Upper lobe of right lung (tissue), 1 donor: ENCODE data around the gene INPP5A. TPM values are rescaled to one million over a fixed set of nuclear protein-coding genes. Genes with fewer than 3 reads are reported as not detected.

Experiments
- ATAC-seq: fragments of 200-7000 bp; cut with Tn5 transposase; one replicate; pipeline ENCODE4 v1.9.1; 2020; ENCODE audit warnings: mild to moderate bottlenecking, moderate library complexity
- DNase-seq: peaks from one replicate; pipeline ENCODE4 v3.0.0-alpha.2; 2020
- H3K27ac ChIP-seq: fragments of 200-600 bp; one replicate; pipeline ENCODE4 v1.8.0; 2022
- H3K27me3 ChIP-seq: fragments of 200-600 bp; one replicate; pipeline ENCODE4 v1.8.0; 2022; ENCODE audit warnings: mild to moderate bottlenecking
- H3K36me3 ChIP-seq: fragments of 200-600 bp; one replicate; pipeline ENCODE4 v1.8.0; 2022
- H3K4me1 ChIP-seq: fragments of 200-600 bp; one replicate; pipeline ENCODE4 v1.8.0; 2022
- H3K4me3 ChIP-seq: fragments of 200-600 bp; one replicate; pipeline ENCODE4 v1.8.0; 2022; ENCODE audit warnings: mild to moderate bottlenecking
- H3K9me3 ChIP-seq: fragments of 200-600 bp; one replicate; pipeline ENCODE4 v1.8.0; 2022
- CTCF ChIP-seq: fragments of 200-600 bp; IDR thresholded peaks from one replicate; pipeline ENCODE4 v1.8.0; 2022; ENCODE audit warnings: antibody characterized with exemption
- intact Hi-C: fragments of 100-400 bp; cut with DNase I; formaldehyde crosslinking; loops from one replicate; pipeline ENCODE4 v1.11.0; 2022
- total RNA-seq: library from RNA; stranded (reverse); fragmentation: NEBNext Ultra II Directional; extraction: Animal tissue kit (Norgen Biotek cat#: 25700); gene quantifications from one replicate; pipeline ENCODE4 v1.2.1, GENCODE V29; 2021
- donor health status: DM: no; HTN: yes; CAD: no; lungs with severe emphysema.

INPP5A gene
- total RNA-seq, 1 donor from 2014 or later: 38.3 TPM

- Histone ChIP-seq H3K4me1 (peaks cover 65% of the 10 kb centered on the region), H3K4me3 (no peak overlapping the region), H3K9me3 (no peaks in the 10 kb centered on the region), H3K27me3 (no peaks in the 10 kb centered on the region), H3K27ac (peak overlapping the region; percentile 65), H3K36me3 (no peaks in the 10 kb centered on the region)
- ATAC-seq: no peak
- TF ChIP-seq CTCF: no peak
- no peak for DNase-seq
- intact Hi-C loops: no loop called here
Measured at GRCh38 chr10:132589681-132590080, 52.1 kb downstream of the INPP5A start.

- H3K36me3 ChIP-seq: no peaks in the 10 kb centered on the region
- TF ChIP-seq CTCF: no peak
- H3K4me1 ChIP-seq: peaks cover 64% of the 10 kb centered on the region
- H3K9me3 ChIP-seq: no peaks in the 10 kb centered on the region
- no peaks in the 10 kb centered on the region for H3K27me3 ChIP-seq
- no peak for DNase-seq
- H3K4me3 ChIP-seq: no peak overlapping the region
- intact Hi-C loops: no loop called here
- ATAC-seq: no peak
- no peak overlapping the region for H3K27ac ChIP-seq
Measured at GRCh38 chr10:132590094-132590751, 52.6 kb downstream of the INPP5A start.

GRCh38 chr10:132590752-132591121 lies 53.1 kb downstream of the INPP5A start:
- no peaks in the 10 kb centered on the region for H3K36me3 ChIP-seq
- no peak overlapping the region for H3K27ac ChIP-seq
- no peaks in the 10 kb centered on the region for H3K27me3 ChIP-seq
- no peak for ATAC-seq
- intact Hi-C loops: no loop called here
- H3K4me1 ChIP-seq: peaks cover 59% of the 10 kb centered on the region
- H3K4me3 ChIP-seq: no peak overlapping the region
- no peak for TF ChIP-seq CTCF
- H3K9me3 ChIP-seq: no peaks in the 10 kb centered on the region
- no peak for DNase-seq

- intact Hi-C loops: no loop called here
- TF ChIP-seq CTCF: no peak
- no peaks in the 10 kb centered on the region for H3K27me3 ChIP-seq
- no peaks in the 10 kb centered on the region for H3K36me3 ChIP-seq
- ATAC-seq: no peak
- peak overlapping the region; percentile 8 for H3K27ac ChIP-seq
- peaks cover 53% of the 10 kb centered on the region for H3K4me1 ChIP-seq
- no peaks in the 10 kb centered on the region for H3K9me3 ChIP-seq
- no peak for DNase-seq
- no peak overlapping the region for H3K4me3 ChIP-seq
Measured at GRCh38 chr10:132591166-132591971, 53.8 kb downstream of the INPP5A start.

DNA sequence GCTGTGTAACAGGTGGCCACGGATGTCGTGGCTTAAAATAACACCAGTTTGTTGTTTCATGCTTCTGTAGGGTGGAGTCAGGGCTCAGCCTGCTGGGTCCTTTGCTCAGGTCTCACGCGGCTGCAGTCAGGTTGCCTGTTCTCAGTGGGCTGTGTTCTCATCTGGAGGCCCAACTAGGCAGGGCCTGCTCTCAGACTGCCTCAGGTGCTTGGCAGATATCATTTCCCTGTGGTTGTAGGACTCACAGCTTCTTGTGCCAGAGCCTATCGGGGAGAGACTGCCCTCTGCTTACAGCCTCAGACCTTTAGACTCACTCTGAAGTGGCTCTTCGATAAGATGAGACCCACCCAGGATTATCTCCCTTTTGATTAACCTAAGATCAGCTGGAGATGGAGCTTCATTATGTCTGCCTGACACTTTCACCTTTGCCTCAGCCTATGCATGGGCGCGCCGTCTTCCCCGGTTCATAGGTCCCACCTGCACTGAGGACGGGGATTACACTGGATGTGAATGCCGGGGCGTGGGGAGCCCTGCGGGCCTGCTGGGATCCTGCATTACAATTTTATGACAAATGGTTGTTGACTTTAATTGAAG lies 55.3 kb downstream of the INPP5A start:
- no peak for ATAC-seq
- Histone ChIP-seq H3K27me3 (no peaks in the 10 kb centered on the region), H3K27ac (no peak overlapping the region), H3K9me3 (no peaks in the 10 kb centered on the region), H3K4me3 (no peak overlapping the region), H3K36me3 (no peaks in the 10 kb centered on the region), H3K4me1 (peaks cover 37% of the 10 kb centered on the region)
- no peak for DNase-seq
- no peak for TF ChIP-seq CTCF
- intact Hi-C loops: no loop called here
